ENCODE data around the gene HOXA6. TPM values are rescaled to one million over a fixed set of nuclear protein-coding genes. Genes with fewer than 3 reads are reported as not detected.

Gene HOXA6
- total and polyA plus RNA-seq, 2 experiments from 2014 or later: not detected

DNA sequence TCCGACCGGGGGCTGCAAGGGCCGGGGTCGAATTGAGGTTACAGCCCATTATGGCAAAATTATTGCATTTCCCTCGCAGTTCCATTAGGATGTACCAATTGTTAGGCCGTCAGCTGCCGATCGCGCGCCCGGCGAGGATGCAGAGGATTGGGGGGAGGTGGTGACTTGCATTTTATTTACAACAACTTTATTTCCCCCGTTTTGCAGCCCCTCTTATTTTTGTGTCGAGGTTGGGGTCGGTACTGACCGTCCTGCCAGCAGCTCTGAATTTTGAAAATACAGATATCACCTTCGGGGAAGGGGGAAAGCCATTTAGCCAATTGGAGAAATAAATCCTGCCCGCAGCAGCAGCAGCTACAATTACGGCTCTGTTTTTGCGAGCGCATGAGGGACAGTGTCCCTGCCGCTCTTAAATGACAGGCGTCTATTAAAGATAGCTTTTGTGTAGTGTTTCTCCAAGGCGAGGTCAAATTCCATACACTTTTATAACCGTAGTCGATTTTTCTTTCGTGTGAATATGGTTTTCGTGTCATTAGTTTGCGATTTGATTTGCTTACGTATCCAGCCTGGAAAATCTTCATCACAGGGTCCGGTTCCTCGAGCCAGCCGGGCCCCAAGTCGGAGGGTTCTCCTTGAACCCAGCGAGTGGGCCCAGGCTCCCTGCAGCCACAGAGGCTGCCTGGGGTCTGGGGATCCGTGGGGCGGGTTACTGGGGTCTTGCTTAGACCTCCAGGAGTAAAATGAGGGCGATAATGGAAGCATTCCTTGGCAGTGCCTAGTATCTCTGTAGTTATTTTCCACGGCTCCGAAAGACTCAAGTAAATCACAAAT lies 3.4 kb downstream of the HOXA6 start:
- Mint-ChIP-seq H3K4me1 (peaks cover 21% of the 10 kb centered on the region), H3K4me3 (0 out of 3 replicates have a peak overlapping the region, but pooled peaks have one; percentile 19), H3K27me3 (ENCODE audit: insufficient read depth, low read depth, poor library complexity) (peaks cover 100% of the 10 kb centered on the region), H3K9me3 (peaks cover 28% of the 10 kb centered on the region), H3K36me3 (ENCODE audit: low read depth) (no peaks in the 10 kb centered on the region; the same call in 2 of the 3 replicates), H3K27ac (no peak overlapping the region)
- no peak for ATAC-seq
- Histone ChIP-seq H4K20me1 (replicated peaks; ENCODE audit: insufficient read depth) (peaks cover 42% of the 10 kb centered on the region), H3K79me2 (replicated peaks; ENCODE audit: insufficient read depth) (no peaks in the 10 kb centered on the region), H3K27me3 (ENCODE audit: insufficient read depth) (peaks cover 100% of the 10 kb centered on the region), H3K4me3 (no peak overlapping the region), H2AFZ (no peak overlapping the region), H3K27ac (ENCODE audit: low read depth) (no peak overlapping the region), H3K4me1 (ENCODE audit: insufficient read depth) (peaks cover 40% of the 10 kb centered on the region), H3K9me2 (ENCODE audit: insufficient read depth) (no peaks in the 10 kb centered on the region), H3K36me3 (ENCODE audit: insufficient read depth) (no peaks in the 10 kb centered on the region), H3K4me2 (no peak overlapping the region; the same call in 1 of the 2 replicates), H3F3A (replicated peaks; ENCODE audit: low read depth) (peaks cover 40% of the 10 kb centered on the region)
- TF ChIP-seq EZH2phosphoT487 (IDR thresholded peaks at IDR 0.05; ENCODE audit: unreplicated experiment): no peak
- TF ChIP-seq EZH2 (IDR thresholded peaks at IDR 0.05; ENCODE audit: low read depth, unreplicated experiment): peak; percentile 57
- DNase-seq (ENCODE audit: low spot score): no peak

DNA sequence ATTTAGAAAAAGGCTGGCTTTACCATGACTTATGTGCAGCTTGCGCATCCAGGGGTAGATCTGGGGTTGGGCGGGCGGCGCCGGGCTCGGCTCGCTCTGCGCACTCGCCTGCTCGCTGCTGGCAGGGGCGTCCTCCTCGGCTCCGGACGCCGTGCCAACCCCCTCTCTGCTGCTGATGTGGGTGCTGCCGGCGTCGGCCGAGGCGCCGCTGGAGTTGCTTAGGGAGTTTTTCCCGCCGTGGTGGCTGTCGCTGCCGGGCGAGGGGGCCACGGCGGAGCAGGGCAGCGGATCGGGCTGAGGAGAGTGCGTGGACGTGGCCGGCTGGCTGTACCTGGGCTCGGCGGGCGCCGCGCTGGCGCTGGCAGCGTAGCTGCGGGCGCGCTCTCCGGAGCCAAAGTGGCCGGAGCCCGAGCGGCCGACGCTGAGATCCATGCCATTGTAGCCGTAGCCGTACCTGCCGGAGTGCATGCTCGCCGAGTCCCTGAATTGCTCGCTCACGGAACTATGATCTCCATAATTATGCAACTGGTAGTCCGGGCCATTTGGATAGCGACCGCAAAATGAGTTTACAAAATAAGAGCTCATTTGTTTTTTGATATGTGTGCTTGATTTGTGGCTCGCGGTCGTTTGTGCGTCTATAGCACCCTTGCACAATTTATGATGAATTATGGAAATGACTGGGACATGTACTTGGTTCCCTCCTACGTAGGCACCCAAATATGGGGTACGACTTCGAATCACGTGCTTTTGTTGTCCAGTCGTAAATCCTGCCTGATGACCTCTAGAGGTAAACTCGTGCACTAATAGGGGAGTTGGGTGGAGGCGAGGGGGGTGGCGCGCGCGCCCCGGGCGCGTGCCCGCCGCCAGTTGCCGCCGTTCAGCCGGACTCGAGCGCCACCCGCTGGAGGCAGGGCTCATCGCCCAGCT lies 4.3 kb downstream of the HOXA6 start, which contains the start of gene HOXA5:
TSS of gene HOXA5 (minus strand) at position 659 of the 927 bp plus-strand sequence. CDS start at position 585, 74 bp downstream.
- H3K27ac ChIP-seq (ENCODE audit: low read depth): no peak within 1 kb of the TSS
- peaks cover 44% of the 10 kb centered on the region for H4K20me1 ChIP-seq (replicated peaks; ENCODE audit: insufficient read depth)
- Mint-ChIP-seq H3K27ac (no peak within 1 kb of the TSS), H3K4me3 (peak within 1 kb of the TSS; percentile 63), H3K27me3 (ENCODE audit: insufficient read depth, low read depth, poor library complexity) (peaks cover 100% of the 10 kb centered on the region), H3K9me3 (peaks cover 26% of the 10 kb centered on the region), H3K4me1 (peaks cover 24% of the 10 kb centered on the region), H3K36me3 (ENCODE audit: low read depth) (no peaks in the 10 kb centered on the region; the same call in 2 of the 3 replicates)
- peak; percentile 36 for ATAC-seq
- H3K9me2 ChIP-seq (ENCODE audit: insufficient read depth): no peaks in the 10 kb centered on the region
- no peaks in the 10 kb centered on the region for H3K79me2 ChIP-seq (replicated peaks; ENCODE audit: insufficient read depth)
- H3K27me3 ChIP-seq (ENCODE audit: insufficient read depth): peaks cover 100% of the 10 kb centered on the region
- no peaks in the 10 kb centered on the region for H3K36me3 ChIP-seq (ENCODE audit: insufficient read depth)
- H2AFZ ChIP-seq: peak within 1 kb of the TSS; percentile 67; the same call in 1 of the 2 replicates
- H3K4me2 ChIP-seq: peak within 1 kb of the TSS; percentile 93
- H3F3A ChIP-seq (replicated peaks; ENCODE audit: low read depth): peaks cover 42% of the 10 kb centered on the region
- H3K4me3 ChIP-seq: peak within 1 kb of the TSS; percentile 60
- peak; percentile 91 for DNase-seq (ENCODE audit: low spot score)
- H3K4me1 ChIP-seq (ENCODE audit: insufficient read depth): peaks cover 40% of the 10 kb centered on the region
- TF ChIP-seq POLR2AphosphoS5 (IDR thresholded peaks at IDR 0.05; ENCODE audit: low read depth): no peak
- TF ChIP-seq NANOG (IDR thresholded peaks at IDR 0.05; ENCODE audit: borderline replicate concordance): no peak
- TF ChIP-seq ZNF114 (CRISPR knock-in tag; IDR thresholded peaks at IDR 0.05): no peak
- TF ChIP-seq EZH2phosphoT487 (IDR thresholded peaks at IDR 0.05; ENCODE audit: unreplicated experiment): peak; percentile 68
- no peak for TF ChIP-seq JUNB (IDR thresholded peaks at IDR 0.05; ENCODE audit: unreplicated experiment)
- TF ChIP-seq, protein P1, sequence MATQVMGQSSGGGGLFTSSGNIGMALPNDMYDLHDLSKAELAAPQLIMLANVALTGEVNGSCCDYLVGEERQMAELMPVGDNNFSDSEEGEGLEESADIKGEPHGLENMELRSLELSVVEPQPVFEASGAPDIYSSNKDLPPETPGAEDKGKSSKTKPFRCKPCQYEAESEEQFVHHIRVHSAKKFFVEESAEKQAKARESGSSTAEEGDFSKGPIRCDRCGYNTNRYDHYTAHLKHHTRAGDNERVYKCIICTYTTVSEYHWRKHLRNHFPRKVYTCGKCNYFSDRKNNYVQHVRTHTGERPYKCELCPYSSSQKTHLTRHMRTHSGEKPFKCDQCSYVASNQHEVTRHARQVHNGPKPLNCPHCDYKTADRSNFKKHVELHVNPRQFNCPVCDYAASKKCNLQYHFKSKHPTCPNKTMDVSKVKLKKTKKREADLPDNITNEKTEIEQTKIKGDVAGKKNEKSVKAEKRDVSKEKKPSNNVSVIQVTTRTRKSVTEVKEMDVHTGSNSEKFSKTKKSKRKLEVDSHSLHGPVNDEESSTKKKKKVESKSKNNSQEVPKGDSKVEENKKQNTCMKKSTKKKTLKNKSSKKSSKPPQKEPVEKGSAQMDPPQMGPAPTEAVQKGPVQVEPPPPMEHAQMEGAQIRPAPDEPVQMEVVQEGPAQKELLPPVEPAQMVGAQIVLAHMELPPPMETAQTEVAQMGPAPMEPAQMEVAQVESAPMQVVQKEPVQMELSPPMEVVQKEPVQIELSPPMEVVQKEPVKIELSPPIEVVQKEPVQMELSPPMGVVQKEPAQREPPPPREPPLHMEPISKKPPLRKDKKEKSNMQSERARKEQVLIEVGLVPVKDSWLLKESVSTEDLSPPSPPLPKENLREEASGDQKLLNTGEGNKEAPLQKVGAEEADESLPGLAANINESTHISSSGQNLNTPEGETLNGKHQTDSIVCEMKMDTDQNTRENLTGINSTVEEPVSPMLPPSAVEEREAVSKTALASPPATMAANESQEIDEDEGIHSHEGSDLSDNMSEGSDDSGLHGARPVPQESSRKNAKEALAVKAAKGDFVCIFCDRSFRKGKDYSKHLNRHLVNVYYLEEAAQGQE (IDR thresholded peaks at IDR 0.05; ENCODE audit: unreplicated experiment): no peak
- TF ChIP-seq, protein P2, sequence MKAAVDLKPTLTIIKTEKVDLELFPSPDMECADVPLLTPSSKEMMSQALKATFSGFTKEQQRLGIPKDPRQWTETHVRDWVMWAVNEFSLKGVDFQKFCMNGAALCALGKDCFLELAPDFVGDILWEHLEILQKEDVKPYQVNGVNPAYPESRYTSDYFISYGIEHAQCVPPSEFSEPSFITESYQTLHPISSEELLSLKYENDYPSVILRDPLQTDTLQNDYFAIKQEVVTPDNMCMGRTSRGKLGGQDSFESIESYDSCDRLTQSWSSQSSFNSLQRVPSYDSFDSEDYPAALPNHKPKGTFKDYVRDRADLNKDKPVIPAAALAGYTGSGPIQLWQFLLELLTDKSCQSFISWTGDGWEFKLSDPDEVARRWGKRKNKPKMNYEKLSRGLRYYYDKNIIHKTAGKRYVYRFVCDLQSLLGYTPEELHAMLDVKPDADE (IDR thresholded peaks at IDR 0.05): no peak
- TF ChIP-seq ZNF331 (CRISPR knock-in tag; IDR thresholded peaks at IDR 0.05; ENCODE audit: low read depth): no peak
- peak; percentile 53 for TF ChIP-seq CREB1 (CRISPR knock-in tag; IDR thresholded peaks at IDR 0.05; ENCODE audit: low read depth)

Data from GM23338 (cell line).